CD4-positive, alpha-beta T cell treated with Interleukin-10 for 1 hour (primary cell): Measurements from ENCODE around the gene TSEN34.
"Not testable (repeated sequence)": the region's sequence is repeated elsewhere in the genome, so short reads cannot be mapped to it uniquely, and the experiment has no call there.

ENCODE experiments used
- DNase-seq: peaks from one replicate; pipeline ENCODE4 v3.0.0-alpha.2; 2020

Gene TSEN34

DNA sequence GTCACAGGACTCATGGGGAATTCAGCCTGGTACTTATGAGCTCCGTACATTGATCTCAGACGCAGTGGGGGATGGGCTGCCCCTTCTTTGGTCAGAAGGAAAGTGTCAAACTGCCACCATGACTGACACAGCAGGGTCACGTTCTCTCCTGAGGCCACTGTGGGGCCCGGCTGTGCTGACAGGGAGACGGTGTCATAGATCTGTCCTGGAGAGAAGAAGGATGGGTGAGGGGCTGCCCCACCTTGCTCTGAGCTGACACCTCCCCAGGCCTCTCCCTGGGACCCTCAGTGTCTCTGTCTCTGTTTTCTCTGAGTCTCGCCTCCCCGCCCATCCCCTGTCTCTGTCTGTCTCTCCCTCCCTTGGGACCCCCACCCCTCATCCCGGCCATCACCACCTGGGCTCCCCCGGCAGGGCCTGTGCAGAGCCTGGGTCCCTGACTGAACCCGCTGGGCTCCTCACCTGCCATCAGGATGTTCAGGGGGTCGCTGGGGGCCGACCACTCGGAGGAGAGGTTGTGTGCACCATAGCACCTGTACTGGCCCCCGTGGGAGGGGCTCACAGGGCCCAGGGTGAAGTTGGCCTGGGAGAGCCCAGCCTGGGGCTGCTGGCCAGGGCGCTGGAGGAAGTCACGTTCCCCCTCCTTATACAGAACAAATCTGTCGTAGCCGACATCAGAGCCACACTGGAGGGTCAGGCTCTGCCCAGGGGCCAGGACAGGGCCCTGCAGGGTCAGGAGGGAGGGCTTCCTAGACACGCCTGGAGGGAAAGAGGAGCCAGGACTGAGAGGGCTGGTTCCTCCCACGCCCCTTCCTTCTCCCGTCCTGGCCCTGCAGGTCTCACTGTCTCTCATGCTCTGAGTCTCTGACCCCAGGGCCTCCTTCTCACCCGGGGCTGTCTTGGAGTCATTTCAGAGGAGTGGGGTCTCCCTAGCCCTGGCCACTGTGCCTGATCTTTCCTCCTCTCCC lies 49.5 kb downstream of the TSEN34 start:
- DNase-seq: not testable (repeated sequence)

DNA sequence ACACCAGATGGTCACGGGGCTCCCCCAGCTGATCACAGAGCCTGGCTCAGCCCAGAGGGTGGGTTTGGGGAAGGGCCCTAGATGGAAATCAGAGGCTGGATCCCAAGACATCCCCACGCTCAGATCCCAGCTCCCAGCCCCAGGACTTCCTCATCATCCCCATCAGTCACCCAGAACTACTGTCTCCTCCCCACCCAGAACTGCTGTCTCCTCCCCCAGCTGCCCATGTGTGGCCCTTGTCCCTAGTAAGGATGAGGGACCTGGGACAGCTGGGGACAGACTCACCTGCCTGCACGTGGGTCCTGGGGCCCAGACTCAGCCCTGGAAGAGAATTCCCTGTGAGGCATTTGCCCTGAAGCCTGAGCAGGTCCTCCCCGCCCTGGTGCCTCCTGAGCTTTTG lies 51.1 kb downstream of the TSEN34 start:
- not testable (repeated sequence) for DNase-seq

DNA sequence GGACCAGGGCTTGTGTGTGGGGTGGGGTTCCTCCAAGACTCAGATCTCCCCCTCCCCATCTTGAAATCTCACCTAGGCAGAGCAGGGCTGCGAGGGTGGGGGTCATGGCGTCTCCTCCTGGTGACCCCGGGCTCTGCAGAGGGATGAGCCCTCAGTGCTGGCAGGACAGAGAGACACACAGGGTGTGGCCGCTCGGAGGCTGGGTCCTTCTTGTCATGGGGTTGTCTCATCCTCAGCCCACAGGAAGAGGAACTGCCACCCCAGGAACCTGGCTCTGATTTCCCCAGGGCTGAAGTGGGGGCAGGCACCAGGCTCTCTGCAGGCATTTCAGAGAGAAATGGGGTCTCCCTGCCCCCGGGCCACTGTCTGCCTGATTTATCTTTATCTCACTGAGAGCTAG lies 51.5 kb downstream of the TSEN34 start, which contains the start of gene LILRA6:
TSS of gene LILRA6 (minus strand) at position 145 of the 400 bp plus-strand sequence.
- DNase-seq: not testable (repeated sequence)

DNA sequence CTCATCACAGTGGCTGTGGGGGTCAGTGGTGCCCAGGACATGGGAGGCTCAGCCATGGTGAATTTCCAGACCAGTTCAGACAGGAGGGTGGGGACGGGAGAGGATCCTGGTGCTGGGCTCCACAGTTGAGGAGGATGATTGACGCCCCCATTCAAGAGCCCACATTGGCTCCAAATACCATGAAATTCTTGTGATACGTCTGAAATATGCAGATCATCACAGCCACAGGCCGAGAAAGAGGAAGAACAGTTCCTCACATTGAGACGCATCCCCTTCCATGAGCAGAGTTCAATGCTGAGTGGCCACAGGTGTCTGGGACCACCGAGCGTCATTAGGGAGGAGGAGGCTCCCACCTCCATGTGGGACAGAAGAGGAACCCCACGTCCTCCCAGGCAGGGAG lies 52.7 kb downstream of the TSEN34 start:
- DNase-seq: not testable (repeated sequence)
